ENCODE results near the gene SOD2. TPM values are rescaled to one million over a fixed set of nuclear protein-coding genes. Genes with fewer than 3 reads are reported as not detected.
A peak's percentile ranks its signal among the peaks of the same experiment; 100 is the strongest.
"Not testable (repeated sequence)": the region's sequence is repeated elsewhere in the genome, so short reads cannot be mapped to it uniquely, and the experiment has no call there.

SOD2 gene
- polyA plus RNA-seq, 3 donors, result 447 to 746 (median 569) TPM

GRCh38 chr6:159739341-159739740, 46.3 kb upstream of the SOD2 start:
- Histone ChIP-seq H3K4me3 (replicated peaks in 1 of 3; ENCODE audit: low read depth in 2 of 3, low read length in 3 of 3) (no peak overlapping the region), H3K4me1 (ENCODE audit: control insufficient read depth in 1 of 2, insufficient read depth in 2 of 2, low read length in 2 of 2) (peaks cover 11 to 22% of the 10 kb centered on the region in 2 donors), H3K9ac (ENCODE audit: insufficient read depth, low read length, poor library complexity, severe bottlenecking) (no peak overlapping the region), H3K79me2 (ENCODE audit: insufficient read depth, low read length) (peaks cover 99% of the 10 kb centered on the region), H3K36me3 (replicated peaks in 1 of 2; ENCODE audit: control insufficient read depth in 1 of 2, insufficient read depth in 2 of 2, low read length in 2 of 2) (peaks cover 43 to 68% of the 10 kb centered on the region in 2 donors), H4K20me1 (ENCODE audit: insufficient read depth, low read length) (peaks cover 100% of the 10 kb centered on the region), H3K4me2 (replicated peaks; ENCODE audit: extremely low read depth, low read length, poor library complexity, severe bottlenecking) (no peak overlapping the region), H2AFZ (ENCODE audit: insufficient read depth, low read depth, low read length, poor library complexity, severe bottlenecking) (no peak overlapping the region), H3K27ac (ENCODE audit: low read depth in 1 of 2, low read length in 2 of 2) (peak overlapping the region in 1 of 2 donors; percentile 68), H3K27me3 (ENCODE audit: control insufficient read depth in 2 of 2, insufficient read depth in 2 of 2, low read length in 2 of 2) (no peaks in the 10 kb centered on the region), H3K9me3 (replicated peaks in 1 of 2; ENCODE audit: control insufficient read depth in 1 of 2, insufficient read depth in 1 of 2, low read length in 2 of 2) (no peaks in the 10 kb centered on the region)
- TF ChIP-seq, protein P1, sequence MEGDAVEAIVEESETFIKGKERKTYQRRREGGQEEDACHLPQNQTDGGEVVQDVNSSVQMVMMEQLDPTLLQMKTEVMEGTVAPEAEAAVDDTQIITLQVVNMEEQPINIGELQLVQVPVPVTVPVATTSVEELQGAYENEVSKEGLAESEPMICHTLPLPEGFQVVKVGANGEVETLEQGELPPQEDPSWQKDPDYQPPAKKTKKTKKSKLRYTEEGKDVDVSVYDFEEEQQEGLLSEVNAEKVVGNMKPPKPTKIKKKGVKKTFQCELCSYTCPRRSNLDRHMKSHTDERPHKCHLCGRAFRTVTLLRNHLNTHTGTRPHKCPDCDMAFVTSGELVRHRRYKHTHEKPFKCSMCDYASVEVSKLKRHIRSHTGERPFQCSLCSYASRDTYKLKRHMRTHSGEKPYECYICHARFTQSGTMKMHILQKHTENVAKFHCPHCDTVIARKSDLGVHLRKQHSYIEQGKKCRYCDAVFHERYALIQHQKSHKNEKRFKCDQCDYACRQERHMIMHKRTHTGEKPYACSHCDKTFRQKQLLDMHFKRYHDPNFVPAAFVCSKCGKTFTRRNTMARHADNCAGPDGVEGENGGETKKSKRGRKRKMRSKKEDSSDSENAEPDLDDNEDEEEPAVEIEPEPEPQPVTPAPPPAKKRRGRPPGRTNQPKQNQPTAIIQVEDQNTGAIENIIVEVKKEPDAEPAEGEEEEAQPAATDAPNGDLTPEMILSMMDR (IDR thresholded peaks at IDR 0.05), result no peak
- Mint-ChIP-seq H3K4me1 (peaks cover 26% of the 10 kb centered on the region), H3K27ac (peak overlapping the region in 6 of 7 donors; percentile 15 to 72 (median 56)), H3K9me3 (no peaks in the 10 kb centered on the region), H3K27me3 (ENCODE audit: low read depth in 3 of 3) (no peaks in the 10 kb centered on the region), H3K36me3 (peaks cover 40 to 51% of the 10 kb centered on the region in 2 donors), H3K4me3 (no peak overlapping the region)
- DNase-seq, result peak in 2 of 3 donors; percentile 39 to 60
- WGBS (ENCODE audit: insufficient coverage), result no CpG with 5 or more reads among the region's 3 CpGs
- intact Hi-C loops (cut with micrococcal nuclease), result loop anchor here in 1 of 2 donors (5.0 kb wide), 1 partner anchor 48 kb away; the partner anchor contains the start of gene TCP1

DNA sequence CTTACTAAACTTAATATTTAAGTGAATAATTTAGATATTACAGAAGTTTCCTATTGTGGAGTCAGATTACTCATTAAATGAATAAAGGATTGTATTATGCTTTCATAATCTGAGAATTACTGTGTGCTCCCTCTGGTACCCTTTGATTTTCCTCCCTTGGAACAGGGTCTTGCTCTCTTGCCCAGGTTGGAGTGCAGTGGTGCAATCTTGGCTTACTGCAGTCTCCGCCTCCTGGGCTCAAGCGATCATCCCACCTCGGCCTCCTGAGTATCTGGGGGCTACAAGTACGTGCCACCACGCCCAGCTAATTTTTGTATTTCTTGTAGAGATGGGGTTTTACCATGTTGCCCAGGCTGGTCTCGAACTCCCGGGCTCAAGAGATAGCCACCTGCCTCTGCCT, 43.9 kb upstream of the SOD2 start:
- intact Hi-C loops (cut with micrococcal nuclease), result loop anchor here in 1 of 2 donors (5.0 kb wide), 1 partner anchor 50 kb away; the partner anchor contains the start of gene TCP1
- H3K4me3 Mint-ChIP-seq, result no peak overlapping the region
- H3K36me3 Mint-ChIP-seq, result peaks cover 22 to 33% of the 10 kb centered on the region in 2 donors
- H3K27ac Mint-ChIP-seq, result peak overlapping the region in 2 of 7 donors; percentile 12 to 36
- TF ChIP-seq, protein P1 (IDR thresholded peaks at IDR 0.05), result no peak
- Histone ChIP-seq H3K36me3 (replicated peaks in 1 of 2; ENCODE audit: control insufficient read depth in 1 of 2, insufficient read depth in 2 of 2, low read length in 2 of 2) (peaks cover 19 to 44% of the 10 kb centered on the region in 2 donors), H3K79me2 (ENCODE audit: insufficient read depth, low read length) (peaks cover 100% of the 10 kb centered on the region), H3K27ac (ENCODE audit: low read depth in 1 of 2, low read length in 2 of 2) (peak overlapping the region in 1 of 2 donors; percentile 41), H3K27me3 (ENCODE audit: control insufficient read depth in 2 of 2, insufficient read depth in 2 of 2, low read length in 2 of 2) (no peaks in the 10 kb centered on the region), H3K9me3 (replicated peaks in 1 of 2; ENCODE audit: control insufficient read depth in 1 of 2, insufficient read depth in 1 of 2, low read length in 2 of 2) (no peaks in the 10 kb centered on the region), H3K4me2 (replicated peaks; ENCODE audit: extremely low read depth, low read length, poor library complexity, severe bottlenecking) (no peak overlapping the region), H3K9ac (ENCODE audit: insufficient read depth, low read length, poor library complexity, severe bottlenecking) (no peak overlapping the region), H3K4me3 (replicated peaks in 1 of 3; ENCODE audit: low read depth in 2 of 3, low read length in 3 of 3) (no peak overlapping the region), H2AFZ (ENCODE audit: insufficient read depth, low read depth, low read length, poor library complexity, severe bottlenecking) (no peak overlapping the region), H4K20me1 (ENCODE audit: insufficient read depth, low read length) (peaks cover 100% of the 10 kb centered on the region), H3K4me1 (ENCODE audit: control insufficient read depth in 1 of 2, insufficient read depth in 2 of 2, low read length in 2 of 2) (peaks cover 11 to 22% of the 10 kb centered on the region in 2 donors)
- no CpG with 5 or more reads among the region's 7 CpGs for WGBS (ENCODE audit: insufficient coverage)
- peaks cover 39% of the 10 kb centered on the region for H3K4me1 Mint-ChIP-seq
- no peaks in the 10 kb centered on the region for H3K27me3 Mint-ChIP-seq (ENCODE audit: low read depth in 3 of 3)
- no peaks in the 10 kb centered on the region for H3K9me3 Mint-ChIP-seq
- DNase-seq, result no peak

- Histone ChIP-seq H3K4me1 (ENCODE audit: control insufficient read depth in 1 of 2, insufficient read depth in 2 of 2, low read length in 2 of 2) (peaks cover 23 to 30% of the 10 kb centered on the region in 2 donors), H3K79me2 (ENCODE audit: insufficient read depth, low read length) (peaks cover 100% of the 10 kb centered on the region), H3K36me3 (replicated peaks in 1 of 2; ENCODE audit: control insufficient read depth in 1 of 2, insufficient read depth in 2 of 2, low read length in 2 of 2) (peaks cover 7 to 28% of the 10 kb centered on the region in 2 donors), H4K20me1 (ENCODE audit: insufficient read depth, low read length) (peaks cover 100% of the 10 kb centered on the region)
- H3K9me3 ChIP-seq (replicated peaks in 1 of 2; ENCODE audit: control insufficient read depth in 1 of 2, insufficient read depth in 1 of 2, low read length in 2 of 2); H3K9ac ChIP-seq (ENCODE audit: insufficient read depth, low read length, poor library complexity, severe bottlenecking); intact Hi-C loops (cut with micrococcal nuclease); H3K4me3 Mint-ChIP-seq; H3K27me3 ChIP-seq (ENCODE audit: control insufficient read depth in 2 of 2, insufficient read depth in 2 of 2, low read length in 2 of 2); H3K4me3 ChIP-seq (replicated peaks in 1 of 3; ENCODE audit: low read depth in 2 of 3, low read length in 3 of 3); H2AFZ ChIP-seq (ENCODE audit: insufficient read depth, low read depth, low read length, poor library complexity, severe bottlenecking); H3K27me3 Mint-ChIP-seq (ENCODE audit: low read depth in 3 of 3); DNase-seq; H3K27ac ChIP-seq (ENCODE audit: low read depth in 1 of 2, low read length in 2 of 2); H3K9me3 Mint-ChIP-seq; H3K4me2 ChIP-seq (replicated peaks; ENCODE audit: extremely low read depth, low read length, poor library complexity, severe bottlenecking): not testable (repeated sequence)
- H3K4me1 Mint-ChIP-seq, result peaks cover 54% of the 10 kb centered on the region
- peak overlapping the region in 5 of 7 donors; percentile 8 to 73 (median 57) for H3K27ac Mint-ChIP-seq
- H3K36me3 Mint-ChIP-seq, result peaks cover 9 to 19% of the 10 kb centered on the region in 2 donors
- WGBS (ENCODE audit: insufficient coverage), result 97% methylated on average over 3 of the region's 12 CpGs
Measured at GRCh38 chr6:159733395-159733794, 40.4 kb upstream of the SOD2 start.
